Glutamatergic neuron (in vitro differentiated cells): ENCODE results near the gene KRTAP4-4. TPM values are rescaled to one million over a fixed set of nuclear protein-coding genes. Genes with fewer than 3 reads are reported as not detected.
"Not testable (repeated sequence)": the region's sequence is repeated elsewhere in the genome, so short reads cannot be mapped to it uniquely, and the experiment has no call there.

ENCODE experiments used
- DNase-seq: peaks from one replicate; pipeline ENCODE4 v3.0.0; 2022
- H3K27ac Mint-ChIP-seq: one replicate; pipeline ENCODE4 v1.8.0; 2020; ENCODE audit warnings: mild to moderate bottlenecking, mixed read lengths, inconsistent platforms; ENCODE audit not compliant: unreplicated experiment
- H3K27me3 Mint-ChIP-seq: one replicate; pipeline ENCODE4 v1.8.0; 2020; ENCODE audit warnings: mild to moderate bottlenecking, moderate library complexity, mixed read lengths, inconsistent platforms; ENCODE audit not compliant: unreplicated experiment
- H3K36me3 Mint-ChIP-seq: one replicate; pipeline ENCODE4 v1.8.0; 2020; ENCODE audit warnings: mild to moderate bottlenecking, mixed read lengths, inconsistent platforms; ENCODE audit not compliant: unreplicated experiment
- H3K4me1 Mint-ChIP-seq: one replicate; pipeline ENCODE4 v1.8.0; 2020; ENCODE audit warnings: mild to moderate bottlenecking, low read depth, mixed read lengths, inconsistent platforms; ENCODE audit not compliant: unreplicated experiment
- H3K4me3 Mint-ChIP-seq: one replicate; pipeline ENCODE4 v1.8.0; 2020; ENCODE audit warnings: mild to moderate bottlenecking, mixed read lengths, inconsistent platforms; ENCODE audit not compliant: unreplicated experiment
- H3K9me3 Mint-ChIP-seq: one replicate; pipeline ENCODE4 v1.8.0; 2020; ENCODE audit warnings: mild to moderate bottlenecking, moderate library complexity, mixed read lengths, inconsistent platforms; ENCODE audit not compliant: unreplicated experiment
- total RNA-seq: library from RNA; stranded (reverse); fragmentation: NEBNext Ultra II Directional; extraction: Animal tissue kit (Norgen Biotek cat#: 25700); gene quantifications from one replicate; pipeline ENCODE4 v1.2.1, GENCODE V29; 2021; ENCODE audit not compliant: unreplicated experiment
- TF ChIP-seq, protein P1 (sequence below): fragments of 200-600 bp; sonication (generic); IDR thresholded peaks from one replicate; pipeline ENCODE4 v1.5.0; 2021; ENCODE audit not compliant: partially characterized antibody, unreplicated experiment

KRTAP4-4 gene
- total RNA-seq, 1 donor from 2014 or later, result not detected

DNA sequence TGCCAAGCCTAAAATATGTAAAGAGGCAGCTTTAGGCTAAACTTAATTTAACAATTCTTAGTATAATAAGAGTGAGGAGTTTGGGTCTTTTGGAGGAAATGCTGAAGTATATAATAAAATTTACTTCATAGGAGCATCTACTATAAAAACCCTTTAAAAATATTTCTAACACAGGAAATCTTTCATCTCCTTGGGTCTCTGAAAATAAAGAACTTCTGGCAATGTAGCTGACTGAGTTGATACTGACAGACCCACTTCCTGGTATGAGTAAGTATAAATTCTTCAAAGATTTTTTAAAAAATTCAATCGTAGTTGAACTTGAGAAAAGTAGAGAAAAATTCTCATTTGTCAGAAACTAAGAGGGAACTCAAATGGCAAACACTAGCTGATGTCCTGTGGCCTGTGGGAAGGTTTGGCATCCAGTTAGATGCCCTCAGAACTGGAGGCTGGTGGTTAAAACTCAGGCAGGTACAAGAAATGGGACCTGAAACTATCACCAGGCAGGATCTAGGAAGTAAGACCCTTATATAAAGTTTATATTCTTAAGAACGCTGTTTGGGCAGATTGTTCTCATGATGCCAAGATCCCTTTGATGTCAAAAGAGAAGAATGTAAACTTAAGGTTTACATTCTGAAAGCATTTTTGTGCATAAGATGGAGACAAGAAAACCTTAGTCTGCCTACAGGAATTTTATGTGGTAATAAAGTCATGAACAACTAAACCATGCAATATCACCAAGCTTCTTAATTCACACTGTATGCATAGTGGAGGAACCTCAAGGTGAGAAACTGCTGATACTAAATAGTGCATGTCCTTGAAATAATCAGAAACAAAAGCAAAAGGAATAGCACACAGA is 26.4 kb downstream of the KRTAP4-4 start:
- H3K27ac Mint-ChIP-seq, result no peak overlapping the region
- H3K9me3 Mint-ChIP-seq, result no peaks in the 10 kb centered on the region

DNA sequence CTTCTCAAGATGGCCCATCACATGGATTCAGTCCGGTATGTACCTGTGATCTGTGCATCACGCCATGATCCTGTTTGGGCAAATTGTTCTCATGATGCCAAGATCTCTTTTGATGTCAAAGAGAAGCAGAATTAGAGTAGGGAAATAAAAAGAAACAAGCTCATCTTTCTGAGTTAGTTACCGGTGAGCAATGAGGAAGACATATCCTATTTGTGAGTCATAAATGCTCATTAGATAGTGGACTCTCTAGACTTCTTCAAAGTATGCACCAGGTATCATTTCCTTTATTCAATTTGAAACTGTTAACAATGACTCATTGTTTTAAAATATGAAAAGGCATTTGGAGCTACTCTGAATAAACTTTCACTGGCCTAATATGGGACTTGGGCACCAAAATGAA is 28.6 kb downstream of the KRTAP4-4 start:
- DNase-seq, result no peak
- Mint-ChIP-seq H3K36me3 (no peaks in the 10 kb centered on the region), H3K27ac (no peak overlapping the region), H3K4me3 (no peak overlapping the region), H3K27me3 (no peaks in the 10 kb centered on the region), H3K9me3 (no peaks in the 10 kb centered on the region), H3K4me1 (no peaks in the 10 kb centered on the region)
- TF ChIP-seq, protein P1, sequence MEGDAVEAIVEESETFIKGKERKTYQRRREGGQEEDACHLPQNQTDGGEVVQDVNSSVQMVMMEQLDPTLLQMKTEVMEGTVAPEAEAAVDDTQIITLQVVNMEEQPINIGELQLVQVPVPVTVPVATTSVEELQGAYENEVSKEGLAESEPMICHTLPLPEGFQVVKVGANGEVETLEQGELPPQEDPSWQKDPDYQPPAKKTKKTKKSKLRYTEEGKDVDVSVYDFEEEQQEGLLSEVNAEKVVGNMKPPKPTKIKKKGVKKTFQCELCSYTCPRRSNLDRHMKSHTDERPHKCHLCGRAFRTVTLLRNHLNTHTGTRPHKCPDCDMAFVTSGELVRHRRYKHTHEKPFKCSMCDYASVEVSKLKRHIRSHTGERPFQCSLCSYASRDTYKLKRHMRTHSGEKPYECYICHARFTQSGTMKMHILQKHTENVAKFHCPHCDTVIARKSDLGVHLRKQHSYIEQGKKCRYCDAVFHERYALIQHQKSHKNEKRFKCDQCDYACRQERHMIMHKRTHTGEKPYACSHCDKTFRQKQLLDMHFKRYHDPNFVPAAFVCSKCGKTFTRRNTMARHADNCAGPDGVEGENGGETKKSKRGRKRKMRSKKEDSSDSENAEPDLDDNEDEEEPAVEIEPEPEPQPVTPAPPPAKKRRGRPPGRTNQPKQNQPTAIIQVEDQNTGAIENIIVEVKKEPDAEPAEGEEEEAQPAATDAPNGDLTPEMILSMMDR, result no peak

More for the DNA sequence above, 26.4 kb downstream of the KRTAP4-4 start:
- H3K36me3 Mint-ChIP-seq, result no peaks in the 10 kb centered on the region
- DNase-seq, result no peak
- no peaks in the 10 kb centered on the region for H3K4me1 Mint-ChIP-seq
- no peak overlapping the region for H3K4me3 Mint-ChIP-seq
- TF ChIP-seq, protein P1, result no peak
- H3K27me3 Mint-ChIP-seq, result no peaks in the 10 kb centered on the region

DNA sequence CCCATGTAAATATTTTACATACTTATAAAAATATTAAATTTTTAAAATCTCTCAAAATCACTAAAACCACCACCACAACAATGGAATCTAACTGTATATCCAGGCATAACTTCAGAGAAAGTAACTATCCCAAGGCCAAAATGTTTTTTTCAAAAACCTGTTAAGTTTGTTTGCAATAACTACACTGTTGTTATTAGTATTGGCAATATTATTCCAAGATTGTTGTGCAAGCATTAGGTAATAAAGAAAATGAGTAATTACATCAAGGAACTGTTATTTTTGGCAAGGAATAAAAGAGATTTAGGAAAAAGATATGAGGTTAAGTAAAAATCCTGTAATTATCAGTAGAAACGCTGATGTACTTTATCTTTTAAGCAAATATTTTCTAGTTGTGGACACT is 33.2 kb downstream of the KRTAP4-4 start:
- DNase-seq, result no peak
- peaks cover 10% of the 10 kb centered on the region for H3K9me3 Mint-ChIP-seq
- TF ChIP-seq, protein P1, result no peak
- no peaks in the 10 kb centered on the region for H3K4me1 Mint-ChIP-seq
- peaks cover 3% of the 10 kb centered on the region for H3K27me3 Mint-ChIP-seq
- H3K36me3 Mint-ChIP-seq, result peaks cover 13% of the 10 kb centered on the region
- H3K4me3 Mint-ChIP-seq, result no peak overlapping the region
- no peak overlapping the region for H3K27ac Mint-ChIP-seq

DNA sequence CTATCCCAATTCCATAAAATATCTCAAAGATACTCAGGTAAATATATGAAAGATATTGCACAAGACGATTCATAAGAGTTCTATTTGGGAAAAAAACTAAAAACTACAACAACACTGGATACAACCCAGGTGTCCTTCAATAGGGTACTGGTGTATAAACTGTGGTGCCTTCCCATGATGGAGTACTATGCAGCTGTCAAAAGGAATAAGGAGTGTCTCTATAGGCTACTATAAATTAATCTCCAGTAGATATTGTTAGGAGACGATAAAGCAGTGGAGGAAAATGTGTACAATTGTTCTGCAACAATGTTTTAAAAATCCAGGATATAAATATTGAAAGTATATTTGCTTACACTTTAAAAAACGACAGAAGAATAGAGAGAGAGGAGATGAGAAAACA is 34.1 kb downstream of the KRTAP4-4 start:
- Mint-ChIP-seq H3K4me1 (no peaks in the 10 kb centered on the region), H3K36me3 (peaks cover 15% of the 10 kb centered on the region), H3K4me3 (no peak overlapping the region), H3K27me3 (peaks cover 3% of the 10 kb centered on the region), H3K9me3 (peaks cover 12% of the 10 kb centered on the region), H3K27ac (no peak overlapping the region)
- no peak for DNase-seq
- TF ChIP-seq, protein P1, result no peak

DNA sequence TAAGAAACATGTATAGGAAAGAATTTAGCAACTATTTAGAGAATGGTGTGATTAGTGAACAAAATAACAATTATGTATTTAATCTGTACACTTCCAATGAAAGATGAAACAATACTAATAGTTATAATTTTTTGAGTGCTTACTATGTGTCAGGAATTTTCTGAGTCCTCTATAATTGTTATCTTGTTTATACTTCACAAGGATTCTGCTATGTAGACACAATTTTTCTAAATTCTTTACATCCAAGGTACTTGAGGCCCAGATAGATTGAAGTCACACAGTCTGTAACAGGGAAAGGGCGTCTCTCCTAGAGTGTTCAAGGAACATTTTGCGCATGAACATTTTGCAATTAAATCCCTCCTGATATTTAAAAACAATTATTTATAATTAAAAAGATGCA is 35.5 kb downstream of the KRTAP4-4 start:
- DNase-seq, result no peak
- no peak overlapping the region for H3K27ac Mint-ChIP-seq
- peaks cover 12% of the 10 kb centered on the region for H3K9me3 Mint-ChIP-seq
- H3K36me3 Mint-ChIP-seq, result peaks cover 15% of the 10 kb centered on the region
- peaks cover 3% of the 10 kb centered on the region for H3K27me3 Mint-ChIP-seq
- no peaks in the 10 kb centered on the region for H3K4me1 Mint-ChIP-seq
- no peak overlapping the region for H3K4me3 Mint-ChIP-seq
- TF ChIP-seq, protein P1, result no peak

DNA sequence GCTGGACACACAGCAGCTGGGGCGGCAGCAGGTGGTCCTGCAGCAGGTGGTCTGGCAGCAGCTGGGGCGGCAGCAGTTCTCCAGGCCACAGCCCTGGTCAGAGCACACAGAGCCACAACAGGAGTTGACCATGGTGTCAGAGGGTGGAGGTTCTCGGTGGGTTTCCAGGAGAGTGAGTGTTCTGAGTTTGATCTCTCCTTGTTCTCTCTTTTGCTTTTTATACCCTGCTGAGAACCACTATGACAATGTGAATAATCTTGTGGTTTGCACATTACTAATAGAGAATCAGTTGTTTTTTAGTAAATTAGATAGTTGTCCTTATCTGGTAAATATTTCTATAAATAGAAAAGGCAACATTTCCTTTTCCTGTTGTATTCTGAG is 36.6 kb downstream of the KRTAP4-4 start, which contains the start of gene KRTAP4-12:
Gene KRTAP4-12 (minus strand): TSS at position 192 of the 381 bp plus-strand sequence. CDS start 60 bp downstream, at position 132.
- Mint-ChIP-seq H3K27ac (peak within 1 kb of the TSS; percentile 89), H3K36me3 (peaks cover 15% of the 10 kb centered on the region), H3K9me3 (peaks cover 12% of the 10 kb centered on the region), H3K4me3 (peak within 1 kb of the TSS; percentile 58)
- not testable (repeated sequence) for H3K27me3 Mint-ChIP-seq, H3K4me1 Mint-ChIP-seq, DNase-seq

DNA sequence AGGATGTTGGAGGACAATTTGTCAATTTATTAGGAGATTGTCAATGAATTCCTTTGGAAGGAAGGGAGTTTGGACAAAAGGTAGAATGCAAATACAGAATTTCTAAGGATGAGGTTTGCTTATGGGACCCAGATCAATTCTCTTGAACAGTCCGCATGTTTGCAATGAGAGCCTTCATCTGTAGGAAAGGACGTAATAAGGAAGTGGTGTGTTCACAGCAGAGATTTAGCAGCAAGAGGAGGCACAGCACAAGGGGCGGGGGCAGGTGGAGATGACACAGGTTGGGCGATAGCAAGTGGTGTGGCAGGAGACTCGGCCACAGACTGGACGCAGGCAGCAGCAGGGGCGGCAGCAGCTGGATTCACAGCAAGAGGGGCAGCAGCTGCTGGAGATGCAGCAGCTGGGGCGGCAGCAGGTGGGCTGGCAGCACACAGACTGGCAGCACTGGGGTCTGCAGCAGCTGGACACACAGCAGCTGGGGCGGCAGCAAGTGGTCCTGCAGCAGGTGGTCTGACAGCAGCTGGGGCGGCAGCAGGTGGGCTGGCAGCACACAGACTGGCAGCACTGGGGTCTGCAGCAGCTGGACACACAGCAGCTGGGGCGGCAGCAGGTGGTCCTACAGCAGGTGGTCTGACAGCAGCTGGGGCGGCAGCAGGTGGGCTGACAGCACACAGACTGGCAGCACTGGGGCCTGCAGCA is 37.1 kb downstream of the KRTAP4-4 start:
- H3K27me3 Mint-ChIP-seq, H3K4me1 Mint-ChIP-seq, DNase-seq: not testable (repeated sequence)
- H3K36me3 Mint-ChIP-seq, result peaks cover 15% of the 10 kb centered on the region
- peaks cover 12% of the 10 kb centered on the region for H3K9me3 Mint-ChIP-seq
- peak overlapping the region; percentile 89 for H3K27ac Mint-ChIP-seq
- peak overlapping the region; percentile 58 for H3K4me3 Mint-ChIP-seq
